ENCODE measurements around the gene DNAJC6. TPM values are rescaled to one million over a fixed set of nuclear protein-coding genes. Genes with fewer than 3 reads are reported as not detected.

Gene DNAJC6
- total RNA-seq, 4 donors from 2014 or later = 0.11 to 1.3 (median 0.34) TPM

DNA sequence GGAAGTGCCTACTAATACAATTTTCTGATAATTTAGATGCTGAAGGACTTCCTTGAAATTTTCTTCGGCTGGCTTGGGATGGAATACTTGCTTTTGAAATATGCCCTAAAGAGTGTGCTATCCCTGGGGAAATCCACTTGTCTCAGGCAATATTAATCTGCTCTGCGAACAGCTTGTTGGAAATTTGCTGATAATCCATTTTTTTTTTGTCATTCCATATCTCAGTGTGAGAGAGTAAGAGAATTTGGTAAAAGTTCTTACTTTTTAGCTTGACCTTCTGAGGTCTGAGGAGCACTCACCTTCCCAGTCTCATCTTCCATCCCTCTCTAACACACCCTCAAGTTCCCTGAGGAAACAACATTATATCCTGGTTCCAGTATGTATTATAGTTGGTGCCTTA lies 36.8 kb downstream of the DNAJC6 start:
- WGBS, 2 donors = 79 to 90% methylated on average over 2 of the region's 2 CpGs
- no peaks in the 10 kb centered on the region for H3K27me3 ChIP-seq
- intact Hi-C loops (cut with DNase I) = no loop called here

DNA sequence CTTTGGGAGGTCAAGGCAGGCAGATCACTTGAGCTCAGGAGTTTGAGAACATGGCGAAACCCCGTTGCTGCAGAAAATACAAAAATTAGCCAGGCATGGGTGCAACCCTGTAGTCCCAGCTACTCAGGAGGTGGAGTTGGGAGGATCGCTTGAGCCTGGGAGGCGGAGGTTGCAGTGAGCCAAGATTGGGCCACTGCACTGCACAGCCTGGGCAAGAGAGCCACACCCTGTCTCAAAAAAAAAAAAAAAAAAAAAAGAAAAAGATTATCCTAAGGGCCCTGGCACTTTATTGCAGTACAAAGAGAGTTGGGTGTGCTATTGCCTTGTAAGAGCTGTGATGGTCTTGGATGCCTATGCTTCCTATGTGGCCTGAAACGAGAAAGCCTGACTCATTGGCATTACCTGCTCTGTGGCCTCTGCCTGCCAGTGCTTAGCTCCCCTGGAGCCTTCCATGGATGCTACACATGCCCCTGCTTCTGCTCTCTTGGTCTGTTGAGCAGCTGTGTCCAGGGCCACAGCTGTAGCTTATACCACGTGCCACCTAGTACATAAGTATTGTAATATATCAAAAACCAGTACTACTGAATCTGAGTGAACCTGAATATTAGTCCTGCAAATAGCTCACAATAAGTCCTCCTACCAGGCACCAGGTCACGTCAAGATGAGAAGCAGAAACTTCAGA lies 45.8 kb downstream of the DNAJC6 start:
- Histone ChIP-seq H3K27me3 (no peaks in the 10 kb centered on the region), H3K4me1 (no peaks in the 10 kb centered on the region), H3K4me3 (no peak overlapping the region), H3K36me3 (no peaks in the 10 kb centered on the region), H3K9me3 (no peaks in the 10 kb centered on the region), H3K27ac (no peak overlapping the region)
- intact Hi-C loops (cut with DNase I) = no loop called here
- DNase-seq = no peak
- WGBS, 2 donors = 81% methylated on average over 5 to 7 of the region's 7 CpGs
- no peak for TF ChIP-seq POLR2A (IDR thresholded peaks at IDR 0.05)
- TF ChIP-seq, protein P1, sequence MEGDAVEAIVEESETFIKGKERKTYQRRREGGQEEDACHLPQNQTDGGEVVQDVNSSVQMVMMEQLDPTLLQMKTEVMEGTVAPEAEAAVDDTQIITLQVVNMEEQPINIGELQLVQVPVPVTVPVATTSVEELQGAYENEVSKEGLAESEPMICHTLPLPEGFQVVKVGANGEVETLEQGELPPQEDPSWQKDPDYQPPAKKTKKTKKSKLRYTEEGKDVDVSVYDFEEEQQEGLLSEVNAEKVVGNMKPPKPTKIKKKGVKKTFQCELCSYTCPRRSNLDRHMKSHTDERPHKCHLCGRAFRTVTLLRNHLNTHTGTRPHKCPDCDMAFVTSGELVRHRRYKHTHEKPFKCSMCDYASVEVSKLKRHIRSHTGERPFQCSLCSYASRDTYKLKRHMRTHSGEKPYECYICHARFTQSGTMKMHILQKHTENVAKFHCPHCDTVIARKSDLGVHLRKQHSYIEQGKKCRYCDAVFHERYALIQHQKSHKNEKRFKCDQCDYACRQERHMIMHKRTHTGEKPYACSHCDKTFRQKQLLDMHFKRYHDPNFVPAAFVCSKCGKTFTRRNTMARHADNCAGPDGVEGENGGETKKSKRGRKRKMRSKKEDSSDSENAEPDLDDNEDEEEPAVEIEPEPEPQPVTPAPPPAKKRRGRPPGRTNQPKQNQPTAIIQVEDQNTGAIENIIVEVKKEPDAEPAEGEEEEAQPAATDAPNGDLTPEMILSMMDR (IDR thresholded peaks at IDR 0.05) = no peak

More for the DNA sequence above, 36.8 kb downstream of the DNAJC6 start:
- Histone ChIP-seq H3K4me3 (no peak overlapping the region), H3K9me3 (no peaks in the 10 kb centered on the region), H3K27ac (no peak overlapping the region), H3K4me1 (no peaks in the 10 kb centered on the region), H3K36me3 (no peaks in the 10 kb centered on the region)
- TF ChIP-seq, protein P1 (IDR thresholded peaks at IDR 0.05) = no peak
- no peak for TF ChIP-seq POLR2A (IDR thresholded peaks at IDR 0.05)
- DNase-seq = no peak

DNA sequence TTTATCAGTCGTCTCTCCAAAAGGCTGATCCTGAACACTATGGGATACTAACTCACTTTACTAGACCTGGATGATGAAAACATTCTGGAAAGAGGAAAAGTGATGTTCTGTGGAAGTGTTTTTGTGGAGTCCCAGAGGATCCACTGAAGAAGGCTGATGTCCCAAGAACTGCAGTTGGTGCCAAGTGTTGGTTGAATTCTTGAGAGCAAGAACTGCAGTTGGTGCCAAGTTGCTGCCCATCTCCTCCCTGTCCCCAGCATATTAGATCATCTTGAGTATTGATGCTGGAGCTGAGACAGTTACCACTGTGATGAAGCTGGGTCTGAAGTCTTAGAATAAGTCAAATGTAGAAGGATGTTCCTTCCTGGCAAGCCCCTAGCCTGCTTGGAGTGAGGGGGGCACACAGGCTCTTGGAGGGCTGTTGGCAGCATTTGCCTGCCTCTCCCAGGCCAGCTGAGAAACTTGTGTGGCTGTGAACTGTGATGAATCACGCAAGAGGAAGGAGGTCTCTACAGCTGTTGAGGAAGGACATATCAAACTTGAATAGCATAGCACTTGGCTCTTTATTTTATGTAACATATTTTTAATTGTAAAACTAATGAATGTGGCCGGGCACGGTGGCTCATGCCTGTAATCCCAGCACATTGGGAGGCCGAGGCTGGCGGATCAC lies 48.1 kb downstream of the DNAJC6 start:
- 75 to 88% methylated on average over 4 to 5 of the region's 6 CpGs for WGBS, 2 donors
- H3K4me3 ChIP-seq = no peak overlapping the region
- no peaks in the 10 kb centered on the region for H3K4me1 ChIP-seq
- TF ChIP-seq, protein P1 (IDR thresholded peaks at IDR 0.05) = no peak
- no peak for TF ChIP-seq POLR2A (IDR thresholded peaks at IDR 0.05)
- H3K36me3 ChIP-seq = no peaks in the 10 kb centered on the region
- no peak for DNase-seq
- intact Hi-C loops (cut with DNase I) = no loop called here
- no peaks in the 10 kb centered on the region for H3K27me3 ChIP-seq
- no peak overlapping the region for H3K27ac ChIP-seq
- H3K9me3 ChIP-seq = no peaks in the 10 kb centered on the region

DNA sequence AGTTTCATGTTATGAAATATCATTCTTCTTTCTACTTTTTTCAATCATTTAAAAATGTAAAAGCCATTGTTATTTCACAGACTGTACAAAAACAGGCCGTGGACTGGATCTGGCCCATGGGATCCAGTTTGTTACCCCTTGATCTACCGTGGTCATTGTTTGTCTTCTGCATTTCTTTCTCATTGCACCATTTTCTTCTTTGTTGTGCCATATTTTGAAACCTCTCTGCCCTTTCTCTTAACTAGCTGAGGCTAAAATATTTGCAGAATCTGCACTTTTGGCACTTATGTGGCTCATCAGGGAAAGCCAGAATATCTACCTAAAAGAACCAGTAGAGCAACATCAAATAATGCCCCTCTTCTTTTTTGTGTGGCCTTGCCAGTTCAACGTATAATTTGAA lies 50.5 kb downstream of the DNAJC6 start:
- no peak overlapping the region for H3K27ac ChIP-seq
- intact Hi-C loops (cut with DNase I) = no loop called here
- peaks cover 0 to 3% (median 0%) of the 10 kb centered on the region in 3 donors for H3K4me1 ChIP-seq
- 48 to 52% methylated on average over 3 of the region's 3 CpGs for WGBS, 2 donors
- no peak overlapping the region for H3K4me3 ChIP-seq
- TF ChIP-seq, protein P1 (IDR thresholded peaks at IDR 0.05) = no peak
- TF ChIP-seq POLR2A (IDR thresholded peaks at IDR 0.05) = no peak
- H3K9me3 ChIP-seq = no peaks in the 10 kb centered on the region
- H3K27me3 ChIP-seq = no peaks in the 10 kb centered on the region
- DNase-seq = no peak
- H3K36me3 ChIP-seq = no peaks in the 10 kb centered on the region

DNA sequence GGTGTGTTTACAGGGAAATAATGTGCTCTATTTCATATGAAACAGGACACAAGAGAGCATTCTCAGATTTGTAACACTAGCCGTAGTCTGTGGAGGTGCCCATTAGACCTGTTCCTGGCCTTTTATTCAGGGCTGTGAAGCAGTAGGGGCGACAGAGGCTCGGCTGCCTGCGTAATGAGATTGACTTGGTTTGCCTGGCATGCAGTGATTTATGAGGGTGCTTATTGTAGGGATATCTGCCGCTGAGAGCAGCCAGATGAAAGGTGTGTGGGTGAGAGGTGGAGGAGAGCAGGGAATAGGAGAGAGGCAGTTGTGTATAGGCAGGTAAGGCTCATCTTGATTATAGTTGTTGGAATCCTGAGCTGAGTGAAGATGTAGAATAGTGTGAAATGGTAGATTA lies 51.3 kb downstream of the DNAJC6 start:
- DNase-seq = no peak
- H3K27me3 ChIP-seq = no peaks in the 10 kb centered on the region
- H3K4me1 ChIP-seq = peaks cover 0 to 3% (median 0%) of the 10 kb centered on the region in 3 donors
- WGBS, 2 donors = 58 to 64% methylated on average over 5 of the region's 5 CpGs
- no peaks in the 10 kb centered on the region for H3K9me3 ChIP-seq
- no peaks in the 10 kb centered on the region for H3K36me3 ChIP-seq
- no peak for TF ChIP-seq POLR2A (IDR thresholded peaks at IDR 0.05)
- TF ChIP-seq, protein P1 (IDR thresholded peaks at IDR 0.05) = no peak
- intact Hi-C loops (cut with DNase I) = no loop called here
- H3K4me3 ChIP-seq = no peak overlapping the region
- no peak overlapping the region for H3K27ac ChIP-seq

Data from esophagus squamous epithelium (tissue), 5 donors.